Measurements from ENCODE around the gene COG7. TPM values are rescaled to one million over a fixed set of nuclear protein-coding genes. Genes with fewer than 3 reads are reported as not detected.
A peak's percentile ranks its signal among the peaks of the same experiment; 100 is the strongest.

COG7 gene
- total and polyA plus RNA-seq, 9 donors, result 13.8 to 21.5 (median 19.0) TPM

- no peaks in the 10 kb centered on the region for H3K27me3 ChIP-seq
- TF ChIP-seq POLR2A (IDR thresholded peaks at IDR 0.05), result no peak
- no peak for TF ChIP-seq EP300 (IDR thresholded peaks at IDR 0.05)
- no peak for TF ChIP-seq CTCF (IDR thresholded peaks at IDR 0.05)
- intact Hi-C loops (cut with DNase I), result no loop called here
- DNase-seq, result peak in 1 of 5 donors; percentile 8
- WGBS, 3 donors, result 44 to 54% (median 49%) methylated on average over 18 of the region's 18 CpGs
- no peaks in the 10 kb centered on the region for H3K9me3 ChIP-seq
- H3K36me3 ChIP-seq, result no peaks in the 10 kb centered on the region
- no peak overlapping the region for H3K27ac ChIP-seq
- no peak overlapping the region for H3K4me3 ChIP-seq
- no peaks in the 10 kb centered on the region for H3K4me1 ChIP-seq (ENCODE audit: insufficient read depth)
These were observed 104.2 kb downstream of the COG7 start for GRCh38 chr16:23348579-23349469.

DNA sequence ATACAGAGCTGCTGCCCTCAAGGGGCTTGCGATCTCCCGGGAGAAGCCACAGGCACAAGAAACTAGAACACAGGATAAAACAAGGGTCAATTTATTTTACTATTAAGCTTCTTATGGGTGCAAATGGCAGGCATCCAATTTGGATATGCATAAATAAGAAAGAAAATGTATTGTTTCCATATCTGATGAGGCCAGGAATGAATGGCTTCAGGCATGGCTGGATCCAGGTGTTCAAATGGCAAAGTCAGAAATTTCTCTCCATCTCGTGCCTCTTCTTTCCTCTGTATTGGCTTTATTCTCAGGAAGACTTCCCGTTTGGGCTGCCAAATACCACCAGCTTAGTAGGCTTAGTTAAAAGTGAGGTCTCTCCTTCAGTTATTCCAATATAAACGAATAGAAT is 107.8 kb downstream of the COG7 start:
- DNase-seq, result no peak
- Histone ChIP-seq H3K4me3 (no peak overlapping the region), H3K36me3 (no peaks in the 10 kb centered on the region), H3K9me3 (no peaks in the 10 kb centered on the region), H3K4me1 (ENCODE audit: insufficient read depth) (no peaks in the 10 kb centered on the region), H3K27ac (no peak overlapping the region), H3K27me3 (no peaks in the 10 kb centered on the region)
- WGBS, 3 donors, result 75 to 86% (median 84%) methylated on average over 5 of the region's 5 CpGs
- no peak for TF ChIP-seq CTCF (IDR thresholded peaks at IDR 0.05)
- TF ChIP-seq POLR2A (IDR thresholded peaks at IDR 0.05), result no peak
- no peak for TF ChIP-seq EP300 (IDR thresholded peaks at IDR 0.05)
- intact Hi-C loops (cut with DNase I), result no loop called here

GRCh38 chr16:23343643-23344612 is 109.1 kb downstream of the COG7 start:
- Histone ChIP-seq H3K4me3 (no peak overlapping the region), H3K27me3 (no peaks in the 10 kb centered on the region), H3K9me3 (no peaks in the 10 kb centered on the region), H3K4me1 (ENCODE audit: insufficient read depth) (no peaks in the 10 kb centered on the region), H3K27ac (no peak overlapping the region), H3K36me3 (no peaks in the 10 kb centered on the region)
- DNase-seq, result no peak
- 54 to 62% (median 54%) methylated on average over 5 of the region's 5 CpGs for WGBS, 3 donors
- intact Hi-C loops (cut with DNase I), result no loop called here
- no peak for TF ChIP-seq POLR2A (IDR thresholded peaks at IDR 0.05)
- TF ChIP-seq CTCF (IDR thresholded peaks at IDR 0.05), result no peak
- TF ChIP-seq EP300 (IDR thresholded peaks at IDR 0.05), result no peak

DNA sequence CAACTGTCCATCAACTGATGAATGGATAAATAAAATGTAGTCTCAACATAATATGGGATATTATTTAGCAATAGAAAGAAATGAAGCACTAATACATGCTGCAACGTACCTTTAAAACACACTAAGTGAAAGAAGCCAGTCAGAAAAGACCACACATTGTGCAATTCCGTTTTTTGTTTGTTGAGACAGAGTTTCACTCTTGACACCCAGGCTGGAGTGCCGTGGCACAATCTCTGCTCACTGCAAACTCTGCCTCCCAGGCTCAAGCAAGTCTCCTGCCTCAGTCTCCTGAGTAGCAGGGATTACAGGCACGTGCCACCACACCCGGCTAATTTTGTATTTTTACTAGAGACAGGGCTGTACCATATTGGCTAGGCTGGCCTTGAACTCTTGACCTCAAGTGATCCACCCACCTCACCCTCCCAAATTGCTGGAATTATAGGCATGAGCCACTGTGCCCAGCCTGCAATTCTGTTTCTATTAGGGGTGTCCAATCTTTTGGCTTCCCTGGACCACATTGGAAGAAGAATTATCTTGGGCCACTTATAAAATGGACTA is 110.8 kb downstream of the COG7 start:
- Histone ChIP-seq H3K27me3 (no peaks in the 10 kb centered on the region), H3K27ac (no peak overlapping the region), H3K9me3 (peaks cover 0 to 5% of the 10 kb centered on the region in 2 donors), H3K36me3 (no peaks in the 10 kb centered on the region), H3K4me1 (ENCODE audit: insufficient read depth) (no peaks in the 10 kb centered on the region), H3K4me3 (no peak overlapping the region)
- TF ChIP-seq EP300 (IDR thresholded peaks at IDR 0.05) (no peak), CTCF (IDR thresholded peaks at IDR 0.05) (no peak), POLR2A (IDR thresholded peaks at IDR 0.05) (no peak)
- no peak for DNase-seq
- 39 to 52% (median 42%) methylated on average over 5 of the region's 5 CpGs for WGBS, 3 donors
- intact Hi-C loops (cut with DNase I), result no loop called here

All from ovary (tissue), 9 donors.